ENCODE data around the gene YAP1.

- TF ChIP-seq CTCF (IDR thresholded peaks at IDR 0.05; ENCODE audit: insufficient read depth, low read length, poor library complexity, severe bottlenecking) (no peak), EZH2phosphoT487 (conservative IDR thresholded peaks at IDR 0.05; ENCODE audit: low read length) (no peak)
These were observed 28.8 kb downstream of the YAP1 start for GRCh38 chr11:102139081-102139498.
